HG03342 (cell line): ENCODE data around the gene ELMO1.

ENCODE experiments used
- ATAC-seq: cut with Tn5 transposase; IDR thresholded peaks from one replicate; pipeline ENCODE4 v1.9.1; 2021; ENCODE audit warnings: mild to moderate bottlenecking, moderate library complexity; ENCODE audit not compliant: unreplicated experiment

Gene ELMO1

GRCh38 chr7:37074370-37074769 lies 374.3 kb downstream of the ELMO1 start:
- ATAC-seq: no peak

- no peak for ATAC-seq
Measured at GRCh38 chr7:37071124-37071523, 377.5 kb downstream of the ELMO1 start.

GRCh38 chr7:37070471-37070870 lies 378.2 kb downstream of the ELMO1 start:
- ATAC-seq: no peak

GRCh38 chr7:37070031-37070430 lies 378.6 kb downstream of the ELMO1 start:
- ATAC-seq: no peak

- ATAC-seq: no peak
Measured at GRCh38 chr7:37069336-37069735, 379.3 kb downstream of the ELMO1 start.

GRCh38 chr7:37068902-37069301 lies 379.8 kb downstream of the ELMO1 start:
- ATAC-seq: no peak

GRCh38 chr7:37068038-37068437 lies 380.6 kb downstream of the ELMO1 start:
- ATAC-seq: no peak

- peak; percentile 54 for ATAC-seq
Measured at GRCh38 chr7:37065779-37066271, 382.8 kb downstream of the ELMO1 start.

- no peak for ATAC-seq
Measured at GRCh38 chr7:37062560-37062859, 386.2 kb downstream of the ELMO1 start.

- no peak for ATAC-seq
Measured at GRCh38 chr7:37061849-37062559, 386.7 kb downstream of the ELMO1 start.

- no peak for ATAC-seq
Measured at GRCh38 chr7:37056234-37056912, 392.3 kb downstream of the ELMO1 start.

GRCh38 chr7:37054624-37055241 lies 393.9 kb downstream of the ELMO1 start:
- ATAC-seq: no peak

GRCh38 chr7:37052705-37053104 lies 396.0 kb downstream of the ELMO1 start:
- no peak for ATAC-seq

GRCh38 chr7:37050801-37051200 lies 397.9 kb downstream of the ELMO1 start:
- no peak for ATAC-seq

- no peak for ATAC-seq
Measured at GRCh38 chr7:37048674-37049073, 400.0 kb downstream of the ELMO1 start.

- no peak for ATAC-seq
Measured at GRCh38 chr7:37047260-37047659, 401.4 kb downstream of the ELMO1 start.

- no peak for ATAC-seq
Measured at GRCh38 chr7:37046531-37047079, 402.1 kb downstream of the ELMO1 start.

GRCh38 chr7:37045681-37046179 lies 402.9 kb downstream of the ELMO1 start:
- no peak for ATAC-seq

GRCh38 chr7:37041461-37041860 lies 407.2 kb downstream of the ELMO1 start:
- ATAC-seq: no peak

GRCh38 chr7:37040330-37040729 lies 408.3 kb downstream of the ELMO1 start:
- ATAC-seq: no peak

- ATAC-seq: no peak
Measured at GRCh38 chr7:37039131-37039749, 409.4 kb downstream of the ELMO1 start.
